ENCODE results near the gene CTNNBIP1. TPM values are rescaled to one million over a fixed set of nuclear protein-coding genes. Genes with fewer than 3 reads are reported as not detected.

CTNNBIP1 gene
- total and polyA plus RNA-seq, 2 donors (not counting 3 experiments of a cell fraction or from before 2014, with no cell fraction given) = 26.6 to 31.7 TPM

GRCh38 chr1:9916452-9916851 lies 6.4 kb upstream of the CTNNBIP1 start:
- ChIA-PET POLR2A (interaction anchor here (0.6 kb wide), 1 partner anchor 285 kb away, joined by 3 read pairs; no protein-coding TSS in a partner anchor), CTCF (interaction anchor here (0.7 to 4.9 kb wide), 6 partner anchors 9 to 44 kb away, joined by 3 to 77 read pairs (median 4); no protein-coding TSS in a partner anchor)
- H3K9me1 ChIP-seq (replicated peaks; ENCODE audit: control insufficient read depth, extremely low read depth, insufficient read depth, low read length) = no peaks in the 10 kb centered on the region
- dilution Hi-C loops (cut with MboI; ENCODE audit: extremely low pct_ligation_motif_present, low sequenced_read_pairs) (no loop called here), intact Hi-C loops (cut with micrococcal nuclease) (no loop called here)
- DNase-seq (ENCODE audit: low read depth, low spot score) = no peak
- no peaks in the 10 kb centered on the region for H3K9me3 ChIP-seq (replicated peaks; ENCODE audit: control insufficient read depth, insufficient read depth, low read length)
- no peak overlapping the region for H3K4me2 ChIP-seq (ENCODE audit: insufficient read depth, low read length)
- no peaks in the 10 kb centered on the region for H4K20me1 ChIP-seq (replicated peaks; ENCODE audit: control insufficient read depth, extremely low read depth, insufficient read depth, low read length)
- peaks cover 2 to 9% of the 10 kb centered on the region in 2 experiments for H3K27me3 ChIP-seq (ENCODE audit: control insufficient read depth in 2 of 2, insufficient read depth in 2 of 2, low read length in 2 of 2)
- TF ChIP-seq MYC (IDR thresholded peaks at IDR 0.05; ENCODE audit: low read depth, low read length) = no peak
- H3K79me2 ChIP-seq (ENCODE audit: control insufficient read depth, insufficient read depth, low read length) = no peaks in the 10 kb centered on the region
- BruUV-seq (replicated peaks) = no TSS peak
- no peak overlapping the region for H2AFZ ChIP-seq (ENCODE audit: low read depth, low read length)
- H3K4me1 ChIP-seq (ENCODE audit: control insufficient read depth, extremely low read depth, insufficient read depth, low read length) = no peaks in the 10 kb centered on the region
- H3K27ac ChIP-seq (ENCODE audit: insufficient read depth, low read depth, low read length) = no peak overlapping the region
- no peak overlapping the region for H3K4me3 ChIP-seq (replicated peaks in 1 of 3; ENCODE audit: insufficient read depth in 1 of 3, low read depth in 1 of 3, low read length in 3 of 3)
- no peak for FAIRE-seq
- no peak overlapping the region for H3K9ac ChIP-seq (replicated peaks; ENCODE audit: extremely low read depth, insufficient read depth, low read length)
- no peaks in the 10 kb centered on the region for H3K36me3 ChIP-seq (ENCODE audit: control insufficient read depth in 2 of 2, extremely low read depth in 1 of 2, insufficient read depth in 2 of 2, low read length in 2 of 2)

- intact Hi-C loops (cut with micrococcal nuclease) = loop anchor here (1.0 kb wide), 1 partner anchor 39 kb away; no protein-coding TSS in a partner anchor
- no peak for TF ChIP-seq FOS (IDR thresholded peaks at IDR 0.05; ENCODE audit: borderline replicate concordance, insufficient read depth, low read length)
- no peak for TF ChIP-seq POLR2AphosphoS5 (IDR thresholded peaks at IDR 0.05; ENCODE audit: insufficient read depth, low read depth, low read length)
- TF ChIP-seq MAX (IDR thresholded peaks at IDR 0.05; ENCODE audit: insufficient read depth, insufficient read length) = no peak
- TF ChIP-seq EZH2 (IDR thresholded peaks at IDR 0.05; ENCODE audit: borderline replicate concordance, low read depth, low read length, severe bottlenecking) = no peak
- TF ChIP-seq GATA2 (IDR thresholded peaks at IDR 0.05; ENCODE audit: insufficient read depth, insufficient read length, low read depth, low read length) = no peak
- no peak for TF ChIP-seq MYC (IDR thresholded peaks at IDR 0.05; ENCODE audit: low read depth, low read length)
- TF ChIP-seq POLR2A (IDR thresholded peaks at IDR 0.05; ENCODE audit: low read depth, low read length) = no peak
- TF ChIP-seq CTCF (IDR thresholded peaks at IDR 0.05; ENCODE audit: extremely low read depth in 1 of 2, insufficient read depth in 1 of 2, low read depth in 1 of 2, low read length in 2 of 2) = no peak
- TF ChIP-seq JUN (IDR thresholded peaks at IDR 0.05; ENCODE audit: borderline replicate concordance, insufficient read depth, insufficient read length, low read depth) = no peak
- dilution Hi-C loops (cut with MboI; ENCODE audit: extremely low pct_ligation_motif_present, low sequenced_read_pairs) = no loop called here
These were observed 4.5 kb upstream of the CTNNBIP1 start for GRCh38 chr1:9914610-9914937.

More at GRCh38 chr1:9914610-9914937, 4.5 kb upstream of the CTNNBIP1 start:
- H4K20me1 ChIP-seq (replicated peaks; ENCODE audit: control insufficient read depth, extremely low read depth, insufficient read depth, low read length) = no peaks in the 10 kb centered on the region
- CTCF ChIA-PET = interaction anchor here (0.6 to 4.9 kb wide), 18 partner anchors 10 to 299 kb away, joined by 3 to 77 read pairs (median 4); partner anchors contain the start of genes LZIC and NMNAT1
- no peak for DNase-seq (ENCODE audit: low read depth, low spot score)
- no peak for FAIRE-seq
- no peak overlapping the region for H3K4me2 ChIP-seq (ENCODE audit: insufficient read depth, low read length)
- no peak overlapping the region for H3K9ac ChIP-seq (replicated peaks; ENCODE audit: extremely low read depth, insufficient read depth, low read length)
- peaks cover 2 to 9% of the 10 kb centered on the region in 2 experiments for H3K27me3 ChIP-seq (ENCODE audit: control insufficient read depth in 2 of 2, insufficient read depth in 2 of 2, low read length in 2 of 2)
- peaks cover 5% of the 10 kb centered on the region for H3K4me1 ChIP-seq (ENCODE audit: control insufficient read depth, extremely low read depth, insufficient read depth, low read length)
- H3K27ac ChIP-seq (ENCODE audit: insufficient read depth, low read depth, low read length) = no peak overlapping the region
- H2AFZ ChIP-seq (ENCODE audit: low read depth, low read length) = no peak overlapping the region
- no peaks in the 10 kb centered on the region for H3K9me3 ChIP-seq (replicated peaks; ENCODE audit: control insufficient read depth, insufficient read depth, low read length)
- POLR2A ChIA-PET = interaction anchor here (0.7 kb wide), 1 partner anchor 14 kb away, joined by 4 read pairs; no protein-coding TSS in a partner anchor
- H3K79me2 ChIP-seq (ENCODE audit: control insufficient read depth, insufficient read depth, low read length) = peaks cover 1% of the 10 kb centered on the region
- H3K9me1 ChIP-seq (replicated peaks; ENCODE audit: control insufficient read depth, extremely low read depth, insufficient read depth, low read length) = no peaks in the 10 kb centered on the region
- H3K36me3 ChIP-seq (ENCODE audit: control insufficient read depth in 2 of 2, extremely low read depth in 1 of 2, insufficient read depth in 2 of 2, low read length in 2 of 2) = no peaks in the 10 kb centered on the region
- no peak overlapping the region for H3K4me3 ChIP-seq (replicated peaks in 1 of 3; ENCODE audit: insufficient read depth in 1 of 3, low read depth in 1 of 3, low read length in 3 of 3)
- no TSS peak for BruUV-seq (replicated peaks)
